NB4 (cell line): ENCODE measurements around the gene SRRM1.

ENCODE experiments used
- POLR2A ChIP-seq: IDR thresholded peaks from 2 replicates; pipeline ENCODE4 v1.6.1; 2011; ENCODE audit warnings: mild to moderate bottlenecking; ENCODE audit not compliant: insufficient read length; ENCODE audit errors: extremely low read depth
- TF ChIP-seq, protein P1 (sequence below): IDR thresholded peaks from one replicate; pipeline ENCODE4 v1.5.1; 2012; ENCODE audit warnings: low read depth, low read length

DNA sequence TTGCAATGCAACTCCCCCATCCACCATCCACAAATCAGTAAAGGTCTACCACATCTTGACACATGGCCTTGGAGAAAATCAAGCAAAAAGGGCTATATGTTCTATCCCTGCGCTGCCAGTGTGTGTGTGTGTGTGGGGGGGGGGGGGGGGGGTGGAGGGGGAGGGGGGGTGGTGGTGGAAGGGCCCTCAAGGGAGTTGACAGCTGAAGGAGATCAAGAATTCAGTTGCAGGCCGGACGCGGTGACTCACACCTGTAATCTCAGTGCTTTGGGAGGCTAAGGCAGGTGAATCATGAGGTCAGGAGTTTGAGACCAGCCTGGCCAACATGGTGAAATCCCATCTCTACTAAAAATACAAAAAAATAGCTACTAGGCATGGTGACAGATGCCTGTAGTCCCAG is 64.6 kb downstream of the SRRM1 start:
- TF ChIP-seq, protein P1, sequence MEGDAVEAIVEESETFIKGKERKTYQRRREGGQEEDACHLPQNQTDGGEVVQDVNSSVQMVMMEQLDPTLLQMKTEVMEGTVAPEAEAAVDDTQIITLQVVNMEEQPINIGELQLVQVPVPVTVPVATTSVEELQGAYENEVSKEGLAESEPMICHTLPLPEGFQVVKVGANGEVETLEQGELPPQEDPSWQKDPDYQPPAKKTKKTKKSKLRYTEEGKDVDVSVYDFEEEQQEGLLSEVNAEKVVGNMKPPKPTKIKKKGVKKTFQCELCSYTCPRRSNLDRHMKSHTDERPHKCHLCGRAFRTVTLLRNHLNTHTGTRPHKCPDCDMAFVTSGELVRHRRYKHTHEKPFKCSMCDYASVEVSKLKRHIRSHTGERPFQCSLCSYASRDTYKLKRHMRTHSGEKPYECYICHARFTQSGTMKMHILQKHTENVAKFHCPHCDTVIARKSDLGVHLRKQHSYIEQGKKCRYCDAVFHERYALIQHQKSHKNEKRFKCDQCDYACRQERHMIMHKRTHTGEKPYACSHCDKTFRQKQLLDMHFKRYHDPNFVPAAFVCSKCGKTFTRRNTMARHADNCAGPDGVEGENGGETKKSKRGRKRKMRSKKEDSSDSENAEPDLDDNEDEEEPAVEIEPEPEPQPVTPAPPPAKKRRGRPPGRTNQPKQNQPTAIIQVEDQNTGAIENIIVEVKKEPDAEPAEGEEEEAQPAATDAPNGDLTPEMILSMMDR: no peak
- no peak for TF ChIP-seq POLR2A
